Esophagus muscularis mucosa (tissue), 4 donors: Measurements from ENCODE around the gene CLEC1B.

Experiments
- CTCF ChIP-seq, 3 experiments: fragments of 200-600 bp in 2 of 3; fragments of 450-650 bp in 1 of 3; sonication (generic) in 2 of 3; IDR thresholded peaks; one replicate each; pipeline ENCODE4 v1.5.1; 2017 to 2019; ENCODE audit warnings: antibody characterized with exemption in 3 of 3, mild to moderate bottlenecking in 2 of 3, moderate library complexity in 1 of 3
- EP300 ChIP-seq: sonication (generic); formaldehyde crosslinking; IDR thresholded peaks from one replicate; pipeline ENCODE4 v1.6.1; 2017; ENCODE audit warnings: antibody characterized with exemption
- POLR2A ChIP-seq: fragments of 450-650 bp; IDR thresholded peaks from one replicate; pipeline ENCODE4 v1.6.1; 2017; ENCODE audit warnings: antibody characterized with exemption, moderate library complexity, mild to moderate bottlenecking, low read depth
- POLR2AphosphoS5 ChIP-seq, 2 donors: sonication (generic); formaldehyde crosslinking; IDR thresholded peaks; one replicate each; pipeline ENCODE4 v1.6.1; 2017; ENCODE audit warnings: antibody characterized with exemption in 2 of 2

DNA sequence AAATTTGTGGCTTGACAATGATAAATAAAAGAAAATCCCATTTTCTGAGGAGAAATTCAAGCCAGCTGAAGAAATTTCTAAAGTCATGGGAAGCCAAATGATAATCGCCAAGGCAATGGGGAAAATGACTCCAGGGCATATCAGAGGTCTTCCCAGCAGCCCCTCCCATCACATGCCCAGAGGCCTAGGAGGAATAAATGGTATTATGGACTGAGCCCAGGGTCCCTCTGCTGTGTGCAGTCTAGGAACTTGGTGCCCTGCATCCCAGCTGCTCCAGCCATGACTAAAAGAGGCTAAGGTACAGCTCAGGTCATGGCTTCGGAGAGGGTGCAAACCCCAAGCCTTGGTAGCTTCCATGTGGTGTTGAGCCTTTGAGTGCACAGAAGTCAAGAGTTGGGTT is 23.3 kb downstream of the CLEC1B start:
- TF ChIP-seq POLR2A (no peak), CTCF (IDR thresholded peaks at IDR 0.05) (no peak), EP300 (no peak), POLR2AphosphoS5 (IDR thresholded peaks at IDR 0.05) (no peak)
